H1 (cell line): Measurements from ENCODE around the gene IP6K1. TPM values are rescaled to one million over a fixed set of nuclear protein-coding genes. Genes with fewer than 3 reads are reported as not detected.
A peak's percentile ranks its signal among the peaks of the same experiment; 100 is the strongest.

Experiments
- CTCF ChIA-PET: fragments of 300-600 bp; sonication (Branson Sonifier 250); formaldehyde crosslinking; loops from one replicate; lab custom pipeline; 2021; ENCODE audit not compliant: partially characterized antibody; lab: Charles Lee
- POLR2A ChIA-PET: fragments of 300-600 bp; sonication (Branson Sonifier 250); formaldehyde crosslinking; loops from one replicate; lab custom pipeline; 2021; ENCODE audit warnings: inconsistent platforms; ENCODE audit not compliant: partially characterized antibody; lab: Charles Lee
- DNase-seq, 2 experiments: peaks; one replicate each; pipeline versions ENCODE4 v3.0.0 to v3.0.0-alpha.2; 2010 to 2022; ENCODE audit warnings: low spot score in 2 of 2, low read depth in 1 of 2, mixed read lengths in 1 of 2
- FAIRE-seq: peaks from 2 replicates; lab custom pipeline; 2011; peaks lifted over from hg19 to GRCh38; lab: Jason Lieb, UNC
- H2AFZ ChIP-seq: 2 replicates; pipeline ENCODE4 v1.8.1; 2012; ENCODE audit warnings: low read length, inconsistent platforms
- H2AK5ac ChIP-seq: 2 replicates; pipeline ENCODE4 v1.6.1; 2013; ENCODE audit warnings: low read depth, low read length
- H2BK120ac ChIP-seq: replicated peaks from 2 replicates; pipeline ENCODE3; 2013; ENCODE audit warnings: low read depth, low read length, inconsistent platforms
- H2BK12ac ChIP-seq: 2 replicates; pipeline ENCODE4 v1.6.1; 2013; ENCODE audit warnings: low read depth, low read length
- H2BK15ac ChIP-seq: 2 replicates; pipeline ENCODE4 v1.6.1; 2013; ENCODE audit warnings: low read length
- H2BK20ac ChIP-seq: 2 replicates; pipeline ENCODE4 v1.6.1; 2013; ENCODE audit warnings: low read length
- H2BK5ac ChIP-seq: 2 replicates; pipeline ENCODE4 v1.6.1; 2013; ENCODE audit warnings: low read depth, low read length
- H3K14ac ChIP-seq: 2 replicates; pipeline ENCODE4 v1.6.1; 2013; ENCODE audit warnings: inconsistent platforms; ENCODE audit not compliant: insufficient read length
- H3K18ac ChIP-seq: 2 replicates; pipeline ENCODE4 v1.6.1; 2013; ENCODE audit warnings: low read length; ENCODE audit errors: extremely low read depth
- H3K23ac ChIP-seq: 2 replicates; pipeline ENCODE4 v1.6.1; 2013; ENCODE audit warnings: inconsistent platforms; ENCODE audit not compliant: insufficient read length
- H3K23me2 ChIP-seq: 2 replicates; pipeline ENCODE4 v1.6.1; 2013; ENCODE audit warnings: low read depth, low read length
- H3K27ac ChIP-seq: 2 replicates; pipeline ENCODE4 v1.6.1; 2011; ENCODE audit warnings: low read depth, low read length, inconsistent platforms
- H3K27me3 ChIP-seq, 4 experiments: replicated peaks in 1 of 4; 1 replicate in 1 of 4; 2 replicates in 3 of 4; pipeline versions ENCODE4 v1.6.1 to v1.8.1; 2011 to 2013; ENCODE audit warnings: low read length in 3 of 4, mild to moderate bottlenecking in 3 of 4, inconsistent platforms in 2 of 4, mixed read lengths in 2 of 4, moderate library complexity in 1 of 4; ENCODE audit not compliant: control insufficient read depth in 3 of 4, insufficient read depth in 3 of 4; ENCODE audit errors: extremely low read depth in 1 of 4
- H3K36me3 ChIP-seq, 4 experiments: 2 replicates each; pipeline versions ENCODE4 v1.6.1 to v1.8.1; 2011 to 2013; ENCODE audit warnings: mild to moderate bottlenecking in 4 of 4, low read length in 3 of 4, moderate library complexity in 2 of 4, control low read depth in 1 of 4, inconsistent platforms in 1 of 4; ENCODE audit not compliant: insufficient read depth in 4 of 4, control insufficient read depth in 2 of 4
- H3K4ac ChIP-seq: replicated peaks from 2 replicates; pipeline ENCODE3; 2013; ENCODE audit warnings: low read length, low read depth, mixed read lengths, inconsistent platforms; ENCODE audit not compliant: insufficient read length
- H3K4me1 ChIP-seq, 4 experiments: replicated peaks in 1 of 4; 1 replicate in 1 of 4; 2 replicates in 3 of 4; pipeline versions ENCODE4 v1.6.1 to v1.8.1; 2011 to 2013; ENCODE audit warnings: low read length in 3 of 4, inconsistent platforms in 2 of 4, mixed read lengths in 1 of 4; ENCODE audit not compliant: insufficient read depth in 4 of 4, control insufficient read depth in 3 of 4
- H3K4me2 ChIP-seq, 2 experiments: 2 replicates each; pipeline versions ENCODE4 v1.6.1 to v1.8.1; 2011 to 2013; ENCODE audit warnings: low read depth in 2 of 2, low read length in 2 of 2, control low read depth in 1 of 2, inconsistent platforms in 1 of 2, mild to moderate bottlenecking in 1 of 2; ENCODE audit not compliant: insufficient read depth in 1 of 2
- H3K4me3 ChIP-seq, 4 experiments: fragments of 200-600, 300-600 bp in 1 of 4; sonication (generic), shearing (Covaris generic), sonication (Bioruptor Twin) in 1 of 4; 2 replicates each; pipeline versions ENCODE4 v1.5.1 to v1.8.1; 2011 to 2016; ENCODE audit warnings: low read length in 4 of 4, low read depth in 3 of 4, control low read depth in 2 of 4, inconsistent platforms in 2 of 4, mild to moderate bottlenecking in 2 of 4, mixed read lengths in 1 of 4, moderate library complexity in 1 of 4; ENCODE audit not compliant: insufficient read depth in 2 of 4; ENCODE audit errors: extremely low read depth in 1 of 4
- H3K56ac ChIP-seq: replicated peaks from 2 replicates; pipeline ENCODE3; 2013; ENCODE audit warnings: low read depth, mild to moderate bottlenecking, mixed read lengths, low read length, inconsistent platforms; ENCODE audit not compliant: insufficient read length
- H3K79me1 ChIP-seq: 2 replicates; pipeline ENCODE4 v1.6.1; 2013; ENCODE audit warnings: low read depth, low read length, control low read depth
- H3K79me2 ChIP-seq, 2 experiments: 2 replicates each; pipeline versions ENCODE4 v1.6.1 to v1.8.1; 2012 to 2013; ENCODE audit warnings: low read length in 2 of 2, mild to moderate bottlenecking in 2 of 2, inconsistent platforms in 1 of 2; ENCODE audit not compliant: insufficient read depth in 2 of 2, control insufficient read depth in 1 of 2
- H3K9ac ChIP-seq, 4 experiments: replicated peaks in 1 of 4; 1 replicate in 1 of 4; 2 replicates in 3 of 4; pipeline versions ENCODE4 v1.6.1 to v1.8.1; 2011 to 2013; ENCODE audit warnings: low read depth in 3 of 4, low read length in 3 of 4, control low read depth in 2 of 4, mild to moderate bottlenecking in 2 of 4, moderate library complexity in 2 of 4, inconsistent platforms in 1 of 4; ENCODE audit errors: extremely low read depth in 1 of 4
- H3K9me3 ChIP-seq, 2 experiments: 2 replicates each; pipeline versions ENCODE4 v1.6.1 to v1.8.1; 2012 to 2013; ENCODE audit warnings: mild to moderate bottlenecking in 2 of 2, moderate library complexity in 2 of 2, control low read depth in 1 of 2, inconsistent platforms in 1 of 2, low read depth in 1 of 2, low read length in 1 of 2, mixed read lengths in 1 of 2; ENCODE audit not compliant: insufficient read depth in 2 of 2
- H4K20me1 ChIP-seq, 2 experiments: replicated peaks in 1 of 2; 2 replicates each; pipeline versions ENCODE3 to v1.8.1; 2011 to 2013; ENCODE audit warnings: inconsistent platforms in 2 of 2, low read length in 2 of 2, mild to moderate bottlenecking in 1 of 2; ENCODE audit not compliant: insufficient read depth in 2 of 2, control insufficient read depth in 1 of 2
- H4K5ac ChIP-seq: 2 replicates; pipeline ENCODE4 v1.6.1; 2013; ENCODE audit warnings: low read length, low read depth, mixed read lengths, inconsistent platforms; ENCODE audit not compliant: insufficient read length
- H4K8ac ChIP-seq: 2 replicates; pipeline ENCODE4 v1.8.0; 2013; ENCODE audit warnings: mild to moderate bottlenecking, moderate library complexity, low read length, inconsistent platforms; ENCODE audit not compliant: insufficient read depth; ENCODE audit errors: extremely low read depth
- H4K91ac ChIP-seq: replicated peaks from 2 replicates; pipeline ENCODE3; 2013; ENCODE audit warnings: low read length, mixed read lengths, inconsistent platforms; ENCODE audit not compliant: insufficient read length
- ASH2L ChIP-seq: fragments of 200-600, 300-600 bp; sonication (generic); IDR thresholded peaks from one replicate; pipeline ENCODE4 v1.7.1; 2017; ENCODE audit warnings: low read length
- EGR1 ChIP-seq: IDR thresholded peaks from 2 replicates; pipeline ENCODE4 v1.6.1; 2011; ENCODE audit warnings: low read depth, low read length, borderline replicate concordance
- KDM4A ChIP-seq: IDR thresholded peaks from one replicate; pipeline ENCODE4 v1.7.1; 2012; ENCODE audit warnings: low read depth, mild to moderate bottlenecking, moderate library complexity, low read length, inconsistent platforms; ENCODE audit not compliant: severe bottlenecking
- KDM5A ChIP-seq: fragments of 200-600 bp; IDR thresholded peaks from 2 replicates; pipeline ENCODE4 v1.7.1; 2012; ENCODE audit warnings: mild to moderate bottlenecking, low read length, inconsistent platforms, mixed read lengths
- SRF ChIP-seq: IDR thresholded peaks from 2 replicates; pipeline ENCODE4 v1.6.1; 2011; ENCODE audit warnings: mild to moderate bottlenecking, low read depth, low read length, moderate library complexity
- TAF1 ChIP-seq: IDR thresholded peaks from 2 replicates; pipeline ENCODE4 v1.6.1; 2011; ENCODE audit warnings: mild to moderate bottlenecking, low read depth, low read length
- TBP ChIP-seq: IDR thresholded peaks from 2 replicates; pipeline ENCODE4 v1.6.1; 2011; ENCODE audit warnings: low read depth, low read length, improper control_type of control experiment
- WGBS, 2 experiments: shearing (Covaris generic) in 1 of 2; methylation state at CpG; one replicate each; pipeline versions ENCODE4 v1.1.6 to v1.1.7; 2013 to 2015; ENCODE audit warnings: low lambda C conversion rate in 2 of 2, mixed read lengths in 2 of 2, inconsistent platforms in 1 of 2, low coverage in 1 of 2, missing lambda C conversion rate in 1 of 2; ENCODE audit not compliant: insufficient replicate concordance in 2 of 2, insufficient coverage in 1 of 2, insufficient read length in 1 of 2; ENCODE audit errors: extremely low coverage in 1 of 2, missing lambda C conversion rate in 1 of 2; 5-methylcytosine and 5-hydroxymethylcytosine counted together
- long read RNA-seq, 2 experiments: library from RNA in 1 of 2; library from capped mRNA in 1 of 2; stranded (forward); transcript quantifications; one replicate each; pipeline ENCODE4 v2.0.0, GENCODE V29; 2021; ENCODE audit warnings: inconsistent platforms in 1 of 2
- polyA minus RNA-seq, 3 experiments: library from RNA; depleted of rRNA, polyadenylated mRNA; stranded (reverse); fragments of >200 nt; gene quantifications; 1 replicate in 2 of 3; 2 replicates in 1 of 3; pipeline ENCODE4 v1.2.3, GENCODE V29; 2011
- polyA plus RNA-seq, 7 experiments: library from polyadenylated mRNA; depleted of rRNA in 3 of 7; stranded (reverse) in 5 of 7; unstranded in 2 of 7; fragments of >200 nt in 5 of 7; fragments of 200-250 nt in 2 of 7; gene quantifications; 1 replicate in 5 of 7; 2 replicates in 1 of 7; 4 replicates in 1 of 7; pipeline versions ENCODE4 v1.2.1 to v1.2.3, GENCODE V29; 2011 to 2013; ENCODE audit warnings: missing spikeins in 2 of 7, mixed read lengths in 2 of 7
- total RNA-seq: library from RNA; stranded (reverse); fragmentation: NEBNext Ultra II Directional; extraction: Animal tissue kit (Norgen Biotek cat#: 25700); gene quantifications from 2 replicates; pipeline ENCODE4 v1.2.1, GENCODE V29; 2021

The IP6K1 gene
- total RNA-seq (35.2 and 36.3 TPM in 2 replicates), polyA plus RNA-seq (2011; rRNA removed) (31.5 and 43.9 TPM in 2 replicates), polyA minus RNA-seq (2011; rRNA and poly(A)+ RNA removed) (93.9 and 111 TPM in 2 replicates)
- polyA plus RNA-seq (2011; cell fraction: cytosol; rRNA removed), result 35.7 TPM
- polyA plus RNA-seq (2011; cell fraction: nucleus; rRNA removed), result 57.3 TPM
- 24.6 to 29.9 TPM (median 26.4 TPM) in 4 replicates for polyA plus RNA-seq (2012, experiment 1 of 2)
- polyA plus RNA-seq (2012, experiment 2 of 2), result 31.3 TPM
- polyA plus RNA-seq (2013, experiment 1 of 2), result 15.2 TPM
- 15.8 TPM for polyA plus RNA-seq (2013, experiment 2 of 2)
- polyA minus RNA-seq (2011; cell fraction: cytosol; rRNA and poly(A)+ RNA removed), result 35.8 TPM
- 20.8 TPM for polyA minus RNA-seq (2011; cell fraction: nucleus; rRNA and poly(A)+ RNA removed)
- long read RNA-seq, experiment 1, full-length matches to known transcripts, result 9 of 45 reads
- long read RNA-seq, experiment 1, partial matches to known transcripts, result 7 of 45 reads
- long read RNA-seq, experiment 1, other reads (novel, unspliced or antisense), result 29 of 45 reads
- long read RNA-seq, experiment 2, partial matches to known transcripts, result 0 of 2 reads
- long read RNA-seq, experiment 2, other reads (novel, unspliced or antisense), result 1 of 2 reads

- POLR2A ChIA-PET, result interaction anchor here (0.9 to 3.3 kb wide), 8 partner anchors 15 to 82 kb away, joined by 3 to 18 read pairs (median 4); partner anchors contain the start of genes AMIGO3 and GMPPB
- TF ChIP-seq TBP (peak; percentile 66; the same call in 1 of the 2 replicates), KDM5A (no peak), KDM4A (peak; percentile 77), ASH2L (peak; percentile 27), EGR1 (no peak), SRF (no peak), TAF1 (peak; percentile 69)
These were observed at the start of gene IP6K1 for GRCh38 chr3:49786357-49787181. Gene IP6K1 (minus strand): TSS chr3:49786542. CDS start chr3:49748040, 38,502 bp downstream.

More at GRCh38 chr3:49786357-49787181, at the start of gene IP6K1:
- FAIRE-seq, result peak; percentile 93
- WGBS, 2 experiments, result 11% methylated on average over 55 of the region's 55 CpGs; no CpG with 5 or more reads in 1 of the 2 experiments
- Histone ChIP-seq H3K23me2 (peaks cover 8% of the 10 kb centered on the region; the same call in 1 of the 2 replicates), H3K18ac (no peak within 1 kb of the TSS), H3K4me3 (peak within 1 kb of the TSS; percentile 75 to 95 (median 86)), H4K91ac (peak within 1 kb of the TSS; percentile 6), H3K56ac (no peak within 1 kb of the TSS), H3K36me3 (peaks cover 0 to 5% (median 2%) of the 10 kb centered on the region in 4 experiments; a peak in 5 of 8 replicates), H3K4ac (peak within 1 kb of the TSS; percentile 48), H3K9me3 (no peaks in the 10 kb centered on the region), H3K4me2 (peak within 1 kb of the TSS; percentile 91 to 94), H4K20me1 (peaks cover 0 to 3% of the 10 kb centered on the region in 2 experiments), H2BK12ac (peak within 1 kb of the TSS; percentile 35; the same call in 1 of the 2 replicates), H3K79me1 (peaks cover 8% of the 10 kb centered on the region; the same call in 1 of the 2 replicates), H3K9ac (peak within 1 kb of the TSS; percentile 75 to 95 (median 84)), H2AFZ (peak within 1 kb of the TSS; percentile 64; the same call in 1 of the 2 replicates), H3K79me2 (peaks cover 0 to 35% of the 10 kb centered on the region in 2 experiments; a peak in 2 of 4 replicates), H2BK5ac (peak within 1 kb of the TSS; percentile 67), H3K23ac (no peak within 1 kb of the TSS), H2BK120ac (no peak within 1 kb of the TSS), H2AK5ac (no peak within 1 kb of the TSS; the same call in 1 of the 2 replicates), H3K4me1 (peaks cover 0 to 5% (median 2%) of the 10 kb centered on the region in 4 experiments; a peak in 2 of 7 replicates), H4K8ac (peak within 1 kb of the TSS; percentile 95), H3K27ac (peak within 1 kb of the TSS; percentile 74), H3K27me3 (peaks cover 0 to 2% (median 0%) of the 10 kb centered on the region in 4 experiments; a peak in 2 of 7 replicates), H2BK20ac (no peak within 1 kb of the TSS; the same call in 1 of the 2 replicates), H2BK15ac (peak within 1 kb of the TSS; percentile 46; the same call in 1 of the 2 replicates), H3K14ac (no peak within 1 kb of the TSS), H4K5ac (peak within 1 kb of the TSS; percentile 42)
- CTCF ChIA-PET, result interaction anchor here (0.6 to 3.6 kb wide), 6 partner anchors 9 to 123 kb away, joined by 3 to 20 read pairs (median 6); partner anchors contain the start of gene AMIGO3
- DNase-seq, result peak; percentile 99
